ENCODE results near the gene EREG. TPM values are rescaled to one million over a fixed set of nuclear protein-coding genes. Genes with fewer than 3 reads are reported as not detected.

EREG gene
- total RNA-seq, 2 experiments from 2014 or later, result not detected

GRCh38 chr4:74387790-74388189 is 22.8 kb downstream of the EREG start:
- Histone ChIP-seq H2AFZ (ENCODE audit: low read length) (no peak overlapping the region), H3K9me3 (ENCODE audit: low read length) (no peaks in the 10 kb centered on the region), H4K20me1 (ENCODE audit: insufficient read depth, low read length) (no peaks in the 10 kb centered on the region), H3K9me2 (ENCODE audit: insufficient read depth, low read length) (no peaks in the 10 kb centered on the region), H3K79me2 (ENCODE audit: insufficient read depth, low read depth, low read length) (no peaks in the 10 kb centered on the region), H3K4me2 (ENCODE audit: low read length) (no peak overlapping the region), H3K4me3 (ENCODE audit: low read depth, low read length, poor library complexity, severe bottlenecking) (no peak overlapping the region), H3K27ac (ENCODE audit: low read depth, low read length, poor library complexity, severe bottlenecking) (no peak overlapping the region), H3K4me1 (ENCODE audit: insufficient read depth, low read length, poor library complexity, severe bottlenecking) (no peaks in the 10 kb centered on the region), H3K36me3 (ENCODE audit: insufficient read depth, low read length) (no peaks in the 10 kb centered on the region)
- DNase-seq (ENCODE audit: low spot score), result no peak
- TF ChIP-seq CTCF (conservative IDR thresholded peaks at IDR 0.05; ENCODE audit: low read length), result no peak
- no peak for TF ChIP-seq EZH2phosphoT487 (IDR thresholded peaks at IDR 0.05; ENCODE audit: borderline replicate concordance, low read depth, low read length)
- ChIA-PET POLR2A (no interaction called here), CTCF (ENCODE audit: unreplicated experiment) (no interaction called here)
- BruUV-seq (replicated peaks), result no TSS peak
- intact Hi-C loops (cut with micrococcal nuclease; ENCODE audit: unreplicated experiment), result no loop called here

- Histone ChIP-seq H3K9me2 (ENCODE audit: insufficient read depth, low read length) (no peaks in the 10 kb centered on the region), H3K36me3 (ENCODE audit: insufficient read depth, low read length) (no peaks in the 10 kb centered on the region), H4K20me1 (ENCODE audit: insufficient read depth, low read length) (no peaks in the 10 kb centered on the region), H3K79me2 (ENCODE audit: insufficient read depth, low read depth, low read length) (no peaks in the 10 kb centered on the region), H3K4me1 (ENCODE audit: insufficient read depth, low read length, poor library complexity, severe bottlenecking) (no peaks in the 10 kb centered on the region), H3K27ac (ENCODE audit: low read depth, low read length, poor library complexity, severe bottlenecking) (no peak overlapping the region), H3K4me3 (ENCODE audit: low read depth, low read length, poor library complexity, severe bottlenecking) (no peak overlapping the region), H2AFZ (ENCODE audit: low read length) (no peak overlapping the region), H3K4me2 (ENCODE audit: low read length) (no peak overlapping the region), H3K9me3 (ENCODE audit: low read length) (no peaks in the 10 kb centered on the region)
- BruUV-seq (replicated peaks), result no TSS peak
- no peak for TF ChIP-seq EZH2phosphoT487 (IDR thresholded peaks at IDR 0.05; ENCODE audit: borderline replicate concordance, low read depth, low read length)
- TF ChIP-seq CTCF (conservative IDR thresholded peaks at IDR 0.05; ENCODE audit: low read length), result no peak
- ChIA-PET CTCF (ENCODE audit: unreplicated experiment) (no interaction called here), POLR2A (interaction anchor here (0.6 to 0.8 kb wide), 2 partner anchors 9 to 11 kb away, joined by 3 to 4 read pairs; no protein-coding TSS in a partner anchor)
- no peak for DNase-seq (ENCODE audit: low spot score)
- intact Hi-C loops (cut with micrococcal nuclease; ENCODE audit: unreplicated experiment), result no loop called here
Observed at GRCh38 chr4:74389494-74389893, 24.5 kb downstream of the EREG start.

GRCh38 chr4:74390677-74391076 is 25.7 kb downstream of the EREG start:
- Histone ChIP-seq H3K79me2 (ENCODE audit: insufficient read depth, low read depth, low read length) (no peaks in the 10 kb centered on the region), H4K20me1 (ENCODE audit: insufficient read depth, low read length) (no peaks in the 10 kb centered on the region), H2AFZ (ENCODE audit: low read length) (no peak overlapping the region), H3K9me3 (ENCODE audit: low read length) (no peaks in the 10 kb centered on the region), H3K4me1 (ENCODE audit: insufficient read depth, low read length, poor library complexity, severe bottlenecking) (no peaks in the 10 kb centered on the region), H3K9me2 (ENCODE audit: insufficient read depth, low read length) (no peaks in the 10 kb centered on the region), H3K4me3 (ENCODE audit: low read depth, low read length, poor library complexity, severe bottlenecking) (no peak overlapping the region), H3K36me3 (ENCODE audit: insufficient read depth, low read length) (no peaks in the 10 kb centered on the region), H3K27ac (ENCODE audit: low read depth, low read length, poor library complexity, severe bottlenecking) (no peak overlapping the region), H3K4me2 (ENCODE audit: low read length) (no peak overlapping the region)
- intact Hi-C loops (cut with micrococcal nuclease; ENCODE audit: unreplicated experiment), result no loop called here
- no TSS peak for BruUV-seq (replicated peaks)
- no peak for DNase-seq (ENCODE audit: low spot score)
- ChIA-PET POLR2A (no interaction called here), CTCF (ENCODE audit: unreplicated experiment) (no interaction called here)
- no peak for TF ChIP-seq EZH2phosphoT487 (IDR thresholded peaks at IDR 0.05; ENCODE audit: borderline replicate concordance, low read depth, low read length)
- TF ChIP-seq CTCF (conservative IDR thresholded peaks at IDR 0.05; ENCODE audit: low read length), result no peak
